GM21526 (cell line): Measurements from ENCODE around the gene ZNF276.

ENCODE experiments used
- ATAC-seq: cut with Tn5 transposase; IDR thresholded peaks from one replicate; pipeline ENCODE4 v1.9.1; 2021; ENCODE audit warnings: moderate library complexity; ENCODE audit not compliant: unreplicated experiment, low FRiP score

The ZNF276 gene

GRCh38 chr16:89711601-89712273 is 9.6 kb upstream of the ZNF276 start:
- no peak for ATAC-seq

- ATAC-seq: no peak
Observed at GRCh38 chr16:89712274-89712781, 9.0 kb upstream of the ZNF276 start.

- no peak for ATAC-seq
Observed at GRCh38 chr16:89716493-89716892, 4.8 kb upstream of the ZNF276 start.

- no peak for ATAC-seq
Observed at GRCh38 chr16:89716916-89717687, 4.2 kb upstream of the ZNF276 start.

GRCh38 chr16:89717688-89718505 is 3.4 kb upstream of the ZNF276 start:
- ATAC-seq: no peak

- ATAC-seq: peak; percentile 29
Observed at GRCh38 chr16:89720551-89720812, 855 bp upstream of the ZNF276 start.

GRCh38 chr16:89721546-89722391 is 432 bp downstream of the ZNF276 start:
- peak; percentile 20 for ATAC-seq

GRCh38 chr16:89722392-89723278 is 1.3 kb downstream of the ZNF276 start:
- ATAC-seq: peak; percentile 9

GRCh38 chr16:89723279-89724250 is 2.2 kb downstream of the ZNF276 start:
- ATAC-seq: no peak

GRCh38 chr16:89727406-89728120 is 6.2 kb downstream of the ZNF276 start:
- ATAC-seq: no peak

- ATAC-seq: no peak
Observed at GRCh38 chr16:89729293-89729692, 8.0 kb downstream of the ZNF276 start.

- no peak for ATAC-seq
Observed at GRCh38 chr16:89729863-89730593, 8.7 kb downstream of the ZNF276 start.

- no peak for ATAC-seq
Observed at GRCh38 chr16:89730610-89731234, 9.4 kb downstream of the ZNF276 start.

- no peak for ATAC-seq
Observed at GRCh38 chr16:89732142-89732917, 11.0 kb downstream of the ZNF276 start.

- ATAC-seq: no peak
Observed at GRCh38 chr16:89732918-89733242, 11.5 kb downstream of the ZNF276 start.

- ATAC-seq: no peak
Observed at GRCh38 chr16:89733322-89733721, 12.0 kb downstream of the ZNF276 start.
